ENCODE measurements around the gene SKAP1. TPM values are rescaled to one million over a fixed set of nuclear protein-coding genes. Genes with fewer than 3 reads are reported as not detected.

SKAP1 gene
- total RNA-seq, 6 experiments from 2014 or later: 4.5 to 51.0 (median 17.5) TPM

DNA sequence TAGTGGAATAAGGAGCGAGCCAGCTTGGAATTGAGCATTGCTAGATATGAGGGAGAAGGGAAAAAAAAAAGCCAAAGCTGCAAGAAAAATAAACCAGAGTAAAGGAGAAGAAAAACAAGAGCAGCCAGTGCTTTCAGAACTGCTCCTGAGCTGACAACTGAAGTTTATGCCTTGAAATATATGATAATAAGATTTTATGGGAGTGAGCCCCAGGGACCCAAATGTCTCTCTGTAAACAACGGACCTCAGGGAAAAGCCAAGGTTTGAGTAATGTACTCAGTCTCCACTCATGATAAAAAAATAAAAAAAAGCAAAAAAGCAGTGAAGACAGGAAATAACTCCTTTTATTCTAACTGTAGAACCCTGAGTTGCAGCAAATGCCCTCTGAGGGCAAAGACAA, 189.9 kb downstream of the SKAP1 start:
- intact Hi-C loops (cut with DNase I): no loop called here

DNA sequence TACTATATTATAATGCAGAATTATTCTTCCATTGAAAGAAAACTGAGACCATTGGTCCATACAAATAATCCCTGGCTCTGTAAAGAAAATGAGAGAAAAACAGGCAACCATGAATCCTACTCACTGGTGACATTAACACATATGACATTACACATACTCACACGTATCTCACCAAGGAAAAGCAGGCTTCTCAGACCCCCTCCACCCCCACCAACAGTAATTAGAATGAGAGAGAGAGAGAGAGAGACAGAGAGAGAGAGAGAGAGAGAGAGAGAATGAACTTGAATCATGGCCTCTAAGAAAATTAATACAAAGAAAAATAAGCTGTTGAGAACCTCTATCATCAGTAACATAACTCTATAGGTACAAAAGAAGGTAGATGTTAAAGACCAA, 190.4 kb downstream of the SKAP1 start:
- Histone ChIP-seq H3K4me1 (no peaks in the 10 kb centered on the region), H3K9me3 (no peaks in the 10 kb centered on the region), H3K27me3 (no peaks in the 10 kb centered on the region), H3K27ac (no peak overlapping the region), H3K36me3 (no peaks in the 10 kb centered on the region), H3K4me3 (no peak overlapping the region)
- intact Hi-C loops (cut with DNase I): no loop called here
- DNase-seq (no peak), ATAC-seq (no peak)
- WGBS (ENCODE audit: insufficient coverage, low coverage, low lambda C conversion rate, missing lambda C conversion rate): 67% methylated on average over 1 of the region's 1 CpG
- TF ChIP-seq, protein P1, sequence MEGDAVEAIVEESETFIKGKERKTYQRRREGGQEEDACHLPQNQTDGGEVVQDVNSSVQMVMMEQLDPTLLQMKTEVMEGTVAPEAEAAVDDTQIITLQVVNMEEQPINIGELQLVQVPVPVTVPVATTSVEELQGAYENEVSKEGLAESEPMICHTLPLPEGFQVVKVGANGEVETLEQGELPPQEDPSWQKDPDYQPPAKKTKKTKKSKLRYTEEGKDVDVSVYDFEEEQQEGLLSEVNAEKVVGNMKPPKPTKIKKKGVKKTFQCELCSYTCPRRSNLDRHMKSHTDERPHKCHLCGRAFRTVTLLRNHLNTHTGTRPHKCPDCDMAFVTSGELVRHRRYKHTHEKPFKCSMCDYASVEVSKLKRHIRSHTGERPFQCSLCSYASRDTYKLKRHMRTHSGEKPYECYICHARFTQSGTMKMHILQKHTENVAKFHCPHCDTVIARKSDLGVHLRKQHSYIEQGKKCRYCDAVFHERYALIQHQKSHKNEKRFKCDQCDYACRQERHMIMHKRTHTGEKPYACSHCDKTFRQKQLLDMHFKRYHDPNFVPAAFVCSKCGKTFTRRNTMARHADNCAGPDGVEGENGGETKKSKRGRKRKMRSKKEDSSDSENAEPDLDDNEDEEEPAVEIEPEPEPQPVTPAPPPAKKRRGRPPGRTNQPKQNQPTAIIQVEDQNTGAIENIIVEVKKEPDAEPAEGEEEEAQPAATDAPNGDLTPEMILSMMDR (IDR thresholded peaks at IDR 0.05): no peak
- no peak for TF ChIP-seq POLR2A (IDR thresholded peaks at IDR 0.05)

More for the DNA sequence above, 189.9 kb downstream of the SKAP1 start:
- Histone ChIP-seq H3K4me3 (no peak overlapping the region), H3K36me3 (no peaks in the 10 kb centered on the region), H3K27me3 (no peaks in the 10 kb centered on the region), H3K9me3 (no peaks in the 10 kb centered on the region), H3K27ac (no peak overlapping the region), H3K4me1 (no peaks in the 10 kb centered on the region)
- 67% methylated on average over 2 of the region's 2 CpGs for WGBS (ENCODE audit: insufficient coverage, low coverage, low lambda C conversion rate, missing lambda C conversion rate)
- DNase-seq (no peak), ATAC-seq (no peak)
- TF ChIP-seq, protein P1 (IDR thresholded peaks at IDR 0.05): no peak
- TF ChIP-seq POLR2A (IDR thresholded peaks at IDR 0.05): no peak

DNA sequence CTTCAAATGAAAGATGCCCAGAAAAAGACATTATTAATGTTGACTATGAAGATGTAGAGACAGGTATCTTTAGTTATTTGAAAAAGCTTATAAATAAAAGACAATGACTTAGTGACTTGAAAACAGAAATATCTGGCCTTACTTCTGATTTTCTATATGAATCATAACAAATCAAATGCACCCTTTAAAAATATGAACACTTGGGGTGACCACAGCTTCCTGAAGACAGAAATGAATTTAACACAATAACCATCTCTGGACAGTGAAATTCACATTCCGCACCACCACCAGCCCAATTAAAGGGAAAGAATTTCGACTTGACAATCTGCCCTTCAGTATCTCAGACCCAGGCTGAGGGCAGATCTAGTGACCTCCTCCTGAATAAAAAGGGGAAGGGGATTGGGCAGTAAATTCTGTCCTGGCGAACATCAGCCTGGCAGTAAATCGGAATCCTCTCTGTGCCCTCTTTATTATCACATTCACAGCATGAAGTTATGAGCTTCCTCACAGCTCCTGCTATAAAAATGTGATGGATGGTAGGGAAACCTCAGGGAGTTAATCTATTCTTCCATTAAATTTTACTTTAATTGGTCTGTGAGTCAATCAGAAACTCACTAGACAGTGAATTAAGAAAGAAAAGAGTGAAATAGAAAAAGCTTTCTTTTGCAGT, 190.9 kb downstream of the SKAP1 start:
- Histone ChIP-seq H3K9me3 (no peaks in the 10 kb centered on the region), H3K27ac (no peak overlapping the region), H3K27me3 (no peaks in the 10 kb centered on the region), H3K4me1 (no peaks in the 10 kb centered on the region), H3K36me3 (no peaks in the 10 kb centered on the region), H3K4me3 (no peak overlapping the region)
- 76% methylated on average over 4 of the region's 4 CpGs for WGBS (ENCODE audit: insufficient coverage, low coverage, low lambda C conversion rate, missing lambda C conversion rate)
- TF ChIP-seq, protein P1 (IDR thresholded peaks at IDR 0.05): no peak
- TF ChIP-seq POLR2A (IDR thresholded peaks at IDR 0.05): no peak
- DNase-seq (no peak), ATAC-seq (no peak)
- intact Hi-C loops (cut with DNase I): no loop called here

DNA sequence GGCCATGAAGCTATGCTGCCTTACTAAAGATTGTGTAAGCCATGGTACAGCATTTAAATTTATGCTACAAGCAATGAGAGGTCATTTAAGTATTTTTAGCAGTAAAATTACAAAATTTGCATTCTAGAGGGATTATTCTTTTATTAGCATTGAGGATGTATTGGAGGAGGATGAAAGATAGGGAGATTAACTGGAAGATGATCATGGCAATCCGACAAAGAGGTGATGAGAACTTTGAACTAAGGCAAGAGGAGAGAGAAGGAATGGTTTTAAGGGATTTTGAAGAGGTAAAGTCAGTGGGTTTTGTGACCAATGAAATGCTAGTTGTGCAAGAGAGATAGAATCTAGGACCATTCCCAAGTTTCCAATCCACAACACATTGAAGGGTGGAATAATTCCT, 192.6 kb downstream of the SKAP1 start:
- H3K36me3 ChIP-seq: no peaks in the 10 kb centered on the region
- H3K27me3 ChIP-seq: no peaks in the 10 kb centered on the region
- no peak for ATAC-seq
- DNase-seq: no peak
- H3K4me1 ChIP-seq: no peaks in the 10 kb centered on the region
- no peak overlapping the region for H3K4me3 ChIP-seq
- TF ChIP-seq, protein P1 (IDR thresholded peaks at IDR 0.05): no peak
- TF ChIP-seq POLR2A (IDR thresholded peaks at IDR 0.05): no peak
- intact Hi-C loops (cut with DNase I): no loop called here
- no peaks in the 10 kb centered on the region for H3K9me3 ChIP-seq
- H3K27ac ChIP-seq: no peak overlapping the region
- 71% methylated on average over 1 of the region's 1 CpG for WGBS (ENCODE audit: insufficient coverage, low coverage, low lambda C conversion rate, missing lambda C conversion rate)
